HG02885 (cell line): ENCODE results near the gene FUNDC2.

Source experiments
- ATAC-seq: cut with Tn5 transposase; IDR thresholded peaks from one replicate; pipeline ENCODE4 v1.9.1; 2021; ENCODE audit warnings: mild to moderate bottlenecking; ENCODE audit not compliant: unreplicated experiment, poor library complexity

Gene FUNDC2

DNA sequence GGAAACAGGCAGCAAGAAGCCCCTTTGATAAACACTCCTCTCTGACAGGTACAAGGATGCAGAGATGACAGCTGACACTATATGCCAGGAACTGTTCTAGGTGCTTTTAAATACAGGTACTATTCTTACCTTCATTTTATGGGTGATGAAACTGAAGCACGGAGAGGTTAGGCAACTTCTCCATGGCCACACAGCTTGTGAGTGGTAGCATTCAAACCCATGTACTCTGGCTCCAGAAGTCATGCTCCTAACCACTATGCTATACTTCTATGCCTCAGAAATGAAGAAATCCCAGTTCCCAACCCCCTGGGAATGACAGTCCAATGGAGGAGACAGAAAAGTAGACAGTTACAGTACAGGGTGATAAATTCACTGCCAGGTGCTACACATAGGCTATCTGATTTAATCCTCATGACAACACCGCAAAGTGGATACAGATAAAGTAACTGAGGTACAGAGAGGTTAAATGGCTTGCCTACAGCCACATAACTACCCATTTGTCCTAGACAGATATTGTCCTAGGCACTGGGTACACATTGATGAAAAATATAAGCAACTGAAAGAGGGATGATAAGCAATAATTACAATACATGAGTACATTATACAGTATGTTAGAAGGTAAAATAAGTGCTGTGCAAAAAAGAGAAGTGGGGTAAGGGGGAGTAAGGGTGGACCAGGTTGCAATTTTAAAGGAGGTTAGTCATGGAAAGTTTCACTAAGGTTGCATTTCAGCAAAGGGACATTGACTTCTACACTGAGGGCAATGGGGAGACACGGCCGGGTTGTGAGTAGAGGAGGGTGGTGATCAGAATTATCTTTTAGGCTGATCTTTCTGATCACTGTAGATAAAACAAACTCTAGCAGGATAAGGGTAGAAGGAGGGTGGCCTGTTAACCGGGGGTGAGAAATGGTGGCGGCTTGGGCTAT lies 2.5 kb upstream of the FUNDC2 start:
- no peak for ATAC-seq

DNA sequence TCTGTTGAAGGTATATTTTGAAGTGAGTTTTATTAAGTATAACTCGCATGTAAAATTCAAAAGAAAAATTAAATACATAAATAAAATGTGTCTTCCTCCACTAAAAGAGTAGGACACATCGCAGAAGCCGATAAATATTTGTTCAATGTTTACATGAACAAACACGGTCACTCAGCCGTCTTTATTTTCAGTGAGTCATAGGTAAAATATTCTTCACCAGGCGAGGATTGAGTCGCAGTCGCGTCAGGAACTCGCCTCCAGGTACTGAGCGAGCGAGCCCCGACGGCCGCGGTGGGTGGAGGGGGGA lies 271 bp upstream of the FUNDC2 start:
- no peak for ATAC-seq

DNA sequence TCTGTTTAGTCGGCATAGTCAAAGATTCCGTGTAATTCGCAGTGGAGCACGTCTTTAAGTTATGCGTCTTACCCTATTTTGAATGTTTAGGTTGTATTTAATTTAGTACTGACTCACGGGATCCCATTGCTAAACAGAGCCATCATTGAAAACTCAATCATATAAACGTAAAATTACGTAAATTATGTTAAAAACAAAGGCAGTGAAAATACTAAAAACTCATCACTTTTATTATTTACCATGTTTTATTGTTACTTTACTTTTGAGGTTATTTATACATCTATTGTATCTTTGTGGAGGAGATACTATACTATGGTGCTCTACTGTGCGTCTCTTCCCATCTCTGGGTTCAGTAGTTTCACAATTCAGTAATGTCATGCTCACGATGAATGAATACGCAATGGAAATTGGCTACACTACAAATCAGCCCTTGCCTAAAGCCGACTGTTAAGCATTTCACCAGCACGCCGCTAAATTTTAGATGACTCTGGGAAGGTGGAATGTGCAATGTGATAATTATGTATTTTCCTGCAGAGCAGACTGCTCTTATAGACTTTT lies 944 bp downstream of the FUNDC2 start:
- no peak for ATAC-seq

DNA sequence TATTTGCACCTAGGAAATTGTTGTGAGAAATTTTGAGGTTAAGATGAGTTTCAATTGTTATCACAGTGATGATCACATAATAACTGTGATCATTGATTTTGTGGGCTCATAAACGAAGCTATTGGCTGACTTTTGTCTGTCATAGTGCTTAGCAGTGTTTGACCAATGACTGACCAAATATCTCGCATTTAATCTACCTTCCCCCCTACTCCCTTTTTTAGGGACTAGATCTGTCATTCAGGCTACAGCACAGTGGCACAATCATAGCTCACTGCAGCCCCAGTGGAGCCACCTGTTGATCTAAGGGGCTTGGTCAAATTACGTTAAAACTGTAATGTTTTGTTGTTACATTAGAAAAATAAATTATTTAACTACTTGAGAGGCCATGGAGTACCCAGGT lies 1.5 kb downstream of the FUNDC2 start:
- ATAC-seq: no peak

DNA sequence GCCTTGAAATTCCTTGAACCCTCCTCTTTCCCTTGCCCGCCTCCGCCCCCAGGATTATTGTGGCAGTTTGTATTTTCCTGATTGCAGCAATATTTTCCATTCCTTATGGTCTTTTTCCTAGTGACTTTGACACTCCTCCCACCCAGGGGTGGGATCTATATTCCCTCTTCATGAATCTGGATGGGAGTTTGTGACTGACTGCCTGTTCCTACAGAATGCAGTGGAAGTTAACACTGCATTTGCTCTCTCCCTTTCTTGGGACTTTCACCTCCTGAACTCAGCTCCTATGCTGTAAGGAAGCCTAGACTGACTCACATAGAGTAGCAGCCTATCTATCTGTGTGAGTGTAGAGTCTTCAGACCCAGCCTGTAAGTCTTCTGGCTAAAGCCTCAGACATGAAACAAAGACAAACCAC lies 2.2 kb downstream of the FUNDC2 start:
- ATAC-seq: no peak

DNA sequence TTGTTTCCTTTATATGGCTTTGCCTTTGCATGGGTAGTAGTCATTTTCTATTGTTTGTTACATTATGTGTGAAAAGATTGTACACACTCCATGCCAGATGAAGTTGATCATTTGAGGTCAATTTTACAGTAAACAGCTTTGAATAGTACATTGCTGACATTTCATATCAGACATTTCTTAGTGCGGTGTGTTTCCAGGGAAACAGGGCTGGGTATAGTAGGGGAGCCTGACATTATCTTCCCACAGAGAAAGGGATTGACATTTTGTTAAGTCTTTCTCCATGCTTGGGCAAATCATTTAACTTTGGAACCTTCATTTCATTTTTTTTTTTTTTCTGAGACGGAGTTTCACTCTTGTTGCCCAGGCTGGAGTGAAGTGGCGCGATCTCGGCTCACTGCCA lies 5.0 kb downstream of the FUNDC2 start:
- no peak for ATAC-seq

DNA sequence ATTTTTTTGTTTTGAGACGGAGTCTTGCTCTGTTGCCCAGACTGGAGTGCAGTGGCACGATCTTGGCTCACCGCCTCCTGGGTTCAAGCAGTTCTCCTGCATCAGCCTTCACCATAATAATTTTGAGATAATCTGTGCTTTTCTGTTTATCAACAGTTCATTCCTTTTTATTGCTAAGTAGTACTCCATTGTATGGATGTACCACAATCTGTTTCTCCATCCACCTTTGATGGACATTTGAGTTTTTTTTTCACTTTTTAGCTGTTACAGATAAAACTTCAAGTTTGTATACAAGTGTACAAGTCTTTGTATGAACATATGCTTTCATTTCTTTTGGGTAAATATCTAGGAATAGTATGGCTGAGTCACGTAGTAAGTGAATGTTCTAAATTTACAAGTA lies 9.0 kb downstream of the FUNDC2 start:
- no peak for ATAC-seq

DNA sequence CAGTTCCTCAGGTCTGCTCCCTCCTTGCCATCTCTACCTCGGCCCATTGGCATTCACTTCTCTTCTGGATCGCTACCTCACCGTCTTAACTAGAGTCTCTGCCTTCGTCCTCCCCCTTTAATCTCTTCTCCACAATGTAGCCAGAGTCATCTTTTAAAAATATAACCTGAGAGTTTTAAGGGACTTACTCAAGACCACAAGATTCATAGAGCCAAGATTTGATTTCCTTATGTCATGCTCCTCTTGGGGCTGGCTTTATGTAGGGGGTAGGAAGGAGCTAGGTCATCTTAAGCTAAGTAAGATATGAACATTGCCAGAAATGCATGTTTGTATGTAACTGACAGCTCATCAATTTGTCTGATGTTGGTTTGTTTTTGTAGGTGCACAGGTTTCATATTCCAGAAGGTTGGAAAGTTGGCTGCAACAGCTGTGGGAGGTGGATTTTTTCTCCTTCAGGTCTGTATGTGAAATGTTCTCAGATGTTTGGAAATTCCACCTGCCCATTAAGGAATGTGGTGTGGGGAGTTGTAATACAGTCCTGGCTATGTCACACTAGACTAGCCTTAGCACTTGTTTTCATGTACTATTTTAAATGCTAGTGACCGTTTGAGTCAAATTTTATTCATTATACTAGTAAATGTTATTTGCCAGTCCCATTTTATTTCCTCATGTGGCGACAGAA lies 19.6 kb downstream of the FUNDC2 start:
- ATAC-seq: no peak

DNA sequence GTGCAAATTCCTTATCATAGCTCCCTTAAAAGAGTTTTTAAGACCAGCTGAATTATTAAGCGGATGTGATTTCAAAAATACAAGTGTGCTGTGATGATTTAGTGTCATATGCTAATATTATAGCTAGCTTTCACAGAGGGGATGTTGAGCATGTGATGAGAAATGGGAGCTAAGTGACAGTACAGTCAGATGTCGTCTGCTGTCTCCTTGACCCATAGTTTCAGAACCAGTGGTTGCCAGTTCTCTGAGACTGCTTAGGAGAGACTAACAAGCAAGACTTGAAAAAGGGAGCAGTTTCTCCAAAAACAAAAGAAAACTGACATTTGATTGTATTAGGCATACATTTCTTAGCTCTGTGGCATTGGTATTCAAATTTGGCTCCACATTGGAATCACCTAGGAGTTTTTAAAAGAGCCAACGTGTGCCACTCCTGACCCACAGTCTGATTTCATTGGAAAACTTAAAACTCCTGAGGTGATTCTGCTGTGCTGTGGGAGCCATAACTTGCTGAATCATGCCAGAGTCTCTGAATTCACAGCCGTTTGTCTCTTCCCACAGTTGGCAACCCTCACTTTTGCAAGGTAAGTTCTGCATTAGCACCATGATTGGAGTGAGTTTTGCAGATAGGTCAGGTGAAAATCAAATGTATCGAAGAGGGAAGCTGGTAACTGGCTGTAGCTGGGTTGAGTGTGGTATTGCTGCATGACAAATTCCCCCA lies 20.3 kb downstream of the FUNDC2 start:
- no peak for ATAC-seq

DNA sequence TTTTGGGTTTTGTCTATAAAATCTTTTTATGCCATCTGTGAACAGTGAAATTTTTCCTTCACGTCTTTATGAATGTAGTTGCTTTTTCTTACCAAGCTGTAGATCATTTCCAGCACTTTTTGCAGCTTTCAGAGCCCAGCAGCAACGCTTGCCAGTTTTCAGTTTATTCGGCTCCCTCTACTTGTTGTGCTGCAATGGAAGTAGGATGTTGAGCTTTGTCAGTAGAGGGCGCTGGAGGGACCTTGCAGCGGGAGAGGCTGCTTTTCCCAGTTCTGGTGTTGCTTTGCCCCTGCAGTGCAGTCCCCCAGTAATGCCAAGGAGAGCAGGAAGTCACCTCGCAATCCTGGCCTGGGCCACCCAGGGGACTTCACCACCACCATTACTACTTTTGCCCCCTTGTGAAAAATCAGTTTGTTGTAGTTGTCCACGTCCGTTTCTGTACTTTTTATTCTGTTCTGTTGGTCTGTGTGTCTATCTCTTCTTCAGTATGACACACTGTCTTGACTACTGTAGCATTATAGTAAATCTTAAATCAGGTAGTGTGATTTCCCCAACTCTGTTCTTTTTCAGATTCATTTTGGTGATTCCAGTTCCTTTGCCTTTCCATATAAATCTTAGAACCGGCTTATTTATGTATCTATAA lies 22.5 kb downstream of the FUNDC2 start:
- no peak for ATAC-seq

DNA sequence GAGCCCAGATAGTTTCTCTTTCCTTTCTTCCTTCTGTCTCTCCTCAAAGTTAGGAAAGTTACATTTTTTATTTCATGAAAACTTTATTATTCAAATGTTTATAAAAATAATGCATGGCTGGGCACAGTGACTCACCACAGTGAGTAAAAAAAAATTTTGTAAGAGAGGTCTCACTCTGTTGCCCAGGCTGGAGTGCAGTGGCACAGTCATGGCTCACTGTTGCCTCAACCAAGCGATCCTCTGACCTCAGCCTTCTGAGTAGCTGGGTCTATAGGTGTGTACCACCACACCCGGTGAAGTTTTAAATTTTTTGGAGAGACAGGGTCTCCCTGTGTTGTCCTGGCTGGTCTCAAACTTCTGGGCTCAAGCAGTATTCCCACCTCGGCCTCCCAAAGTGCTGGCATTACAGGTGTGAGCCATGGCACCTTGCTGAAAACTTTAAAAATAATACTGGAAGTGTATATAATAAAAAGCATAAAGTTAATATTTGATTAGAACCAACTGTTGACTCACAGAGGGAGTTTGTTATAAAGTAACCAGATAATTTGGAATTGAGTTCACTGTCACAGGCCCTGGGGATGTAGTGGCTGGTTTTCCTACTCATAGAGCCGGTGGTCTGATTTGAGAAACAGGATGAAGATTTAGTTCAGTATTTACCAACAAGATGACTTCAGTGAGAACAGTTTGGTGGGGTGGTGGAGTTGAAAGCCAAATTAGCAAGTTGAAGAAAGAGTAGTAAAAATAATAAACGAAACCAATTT lies 26.3 kb downstream of the FUNDC2 start:
- ATAC-seq: no peak

DNA sequence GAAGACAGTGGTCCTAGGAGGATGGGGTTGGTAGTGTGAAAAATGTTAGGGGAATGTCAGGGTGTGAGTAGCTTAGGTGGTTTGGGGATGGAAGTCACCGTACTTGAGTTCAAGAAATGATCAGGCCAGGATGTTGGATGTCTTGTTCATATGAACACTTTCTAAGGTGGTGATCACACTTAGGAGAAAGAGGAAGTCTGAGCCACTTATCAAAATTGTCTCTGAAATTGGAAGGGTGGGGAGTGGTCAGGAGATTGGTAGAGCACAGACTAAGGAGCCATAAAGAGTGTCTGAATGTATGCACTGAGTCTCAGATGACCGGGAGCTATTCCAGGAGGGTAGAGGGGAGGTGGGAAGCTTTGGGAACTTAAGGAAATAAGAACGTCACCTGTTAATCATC lies 27.0 kb downstream of the FUNDC2 start:
- no peak for ATAC-seq

DNA sequence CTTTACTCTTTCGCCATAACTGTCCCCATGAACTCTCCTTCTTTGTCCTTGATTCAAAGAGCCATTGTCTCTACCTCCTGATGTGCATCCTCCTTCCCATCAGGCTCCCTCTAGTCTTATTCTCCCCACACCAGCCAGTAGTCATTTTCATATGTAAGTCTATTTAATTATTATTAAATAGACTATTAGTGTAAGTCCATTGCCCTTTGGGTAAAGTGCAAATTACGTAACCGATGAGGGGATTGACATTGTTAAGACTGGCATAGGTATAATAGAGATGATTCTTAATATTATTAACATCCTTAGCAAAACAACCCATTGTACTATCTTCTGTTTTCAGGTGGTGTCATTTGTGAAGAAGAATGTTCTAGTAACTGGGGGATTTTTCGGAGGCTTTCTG lies 27.6 kb downstream of the FUNDC2 start:
- no peak for ATAC-seq

DNA sequence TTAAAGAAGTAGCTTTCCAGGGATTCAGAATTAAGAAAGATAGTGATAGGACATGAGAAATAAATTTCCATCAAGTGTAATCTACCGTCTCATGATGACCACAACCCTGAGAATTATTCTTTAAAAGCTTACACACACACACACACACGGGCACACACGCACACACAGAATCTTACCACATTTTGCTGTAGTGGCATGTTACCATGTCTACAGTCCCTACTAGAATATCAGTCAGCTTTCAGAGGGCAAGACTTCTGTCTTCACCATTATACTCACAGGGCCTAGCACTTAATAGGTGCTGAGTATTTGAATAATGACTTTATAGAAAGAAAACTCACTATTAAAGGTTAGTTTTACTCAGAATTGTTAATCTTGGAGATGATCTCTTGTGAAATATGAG lies 28.9 kb downstream of the FUNDC2 start:
- no peak for ATAC-seq

DNA sequence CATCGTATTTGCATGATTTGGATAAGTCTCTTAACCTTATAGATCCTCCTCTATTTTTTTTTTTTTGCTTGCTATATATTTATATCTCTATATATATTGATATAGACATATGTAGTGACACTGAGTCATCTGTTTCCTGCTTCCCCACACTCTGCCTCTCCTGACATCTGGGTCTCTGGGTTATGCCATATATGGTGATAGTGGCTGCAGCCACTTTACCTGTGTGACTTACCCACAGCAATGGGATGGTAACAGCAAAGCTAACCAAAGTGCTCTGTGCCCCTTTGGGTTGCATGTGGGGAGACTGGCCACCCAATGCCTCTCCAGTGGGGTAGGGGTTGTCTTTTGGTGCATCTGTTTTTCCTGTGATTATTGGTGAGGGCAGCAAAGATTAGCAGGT lies 29.8 kb downstream of the FUNDC2 start:
- no peak for ATAC-seq

DNA sequence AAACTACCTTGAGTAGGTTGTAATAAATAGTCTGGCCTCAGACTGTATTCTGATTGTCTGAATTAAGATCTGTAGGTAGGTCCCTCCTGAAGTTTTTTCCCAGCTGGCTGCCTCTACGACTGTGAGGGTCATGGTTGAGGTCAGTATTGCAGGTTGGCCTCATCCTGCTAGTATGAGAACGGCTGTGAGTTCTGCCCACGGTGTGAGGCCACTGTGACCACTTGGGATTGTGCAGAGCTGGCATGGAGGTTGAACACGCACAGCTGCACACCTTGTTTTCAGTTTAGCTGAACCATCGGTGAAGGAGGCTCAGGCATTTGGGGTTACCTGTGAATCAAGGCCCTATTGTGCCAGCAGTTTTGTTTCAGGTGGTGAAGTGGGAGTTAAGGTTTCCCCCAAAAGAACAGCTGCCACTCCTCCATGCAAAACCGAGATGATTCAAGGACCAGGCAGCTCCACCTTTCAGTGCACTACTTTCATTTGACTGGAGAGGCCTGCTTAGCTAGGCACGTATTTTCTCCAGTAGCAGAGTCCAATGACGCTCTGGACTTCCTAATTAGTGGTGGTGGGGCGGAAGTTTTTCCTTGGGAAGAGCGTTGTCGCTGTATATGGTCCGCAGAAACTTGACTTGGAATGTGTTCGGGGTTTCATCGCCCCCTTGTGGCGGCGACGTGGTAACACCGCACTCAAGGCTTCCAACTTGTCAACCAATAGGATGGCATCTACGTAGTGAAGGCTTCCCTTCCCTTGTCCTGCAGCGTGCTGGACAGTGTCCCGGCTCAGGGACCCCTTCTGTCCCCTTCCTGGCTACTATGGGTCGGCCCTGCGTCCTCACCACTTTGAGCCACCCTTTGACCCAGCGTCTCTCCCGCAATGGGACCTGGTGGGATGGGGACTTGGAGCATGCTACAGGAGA lies 30.5 kb downstream of the FUNDC2 start:
- peak; percentile 94 for ATAC-seq

DNA sequence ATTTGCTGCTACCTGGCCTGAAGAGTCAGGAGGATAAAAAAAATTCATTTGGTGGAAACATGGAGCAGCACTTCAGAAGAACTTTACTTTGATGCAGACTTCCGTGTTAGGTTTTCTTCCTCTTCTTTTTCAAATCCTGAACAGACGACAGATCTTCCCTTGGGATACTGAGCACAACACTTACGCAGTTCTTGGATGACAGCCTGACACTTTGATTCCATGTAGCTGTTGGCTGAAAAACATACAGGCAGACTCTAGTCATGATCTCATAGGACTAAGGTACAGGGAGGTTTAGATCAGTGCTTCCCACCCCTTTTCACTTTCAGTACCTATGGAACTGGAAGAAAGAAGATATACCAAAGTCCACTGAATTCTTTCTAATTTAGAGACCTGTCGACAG lies 35.1 kb downstream of the FUNDC2 start:
- no peak for ATAC-seq

DNA sequence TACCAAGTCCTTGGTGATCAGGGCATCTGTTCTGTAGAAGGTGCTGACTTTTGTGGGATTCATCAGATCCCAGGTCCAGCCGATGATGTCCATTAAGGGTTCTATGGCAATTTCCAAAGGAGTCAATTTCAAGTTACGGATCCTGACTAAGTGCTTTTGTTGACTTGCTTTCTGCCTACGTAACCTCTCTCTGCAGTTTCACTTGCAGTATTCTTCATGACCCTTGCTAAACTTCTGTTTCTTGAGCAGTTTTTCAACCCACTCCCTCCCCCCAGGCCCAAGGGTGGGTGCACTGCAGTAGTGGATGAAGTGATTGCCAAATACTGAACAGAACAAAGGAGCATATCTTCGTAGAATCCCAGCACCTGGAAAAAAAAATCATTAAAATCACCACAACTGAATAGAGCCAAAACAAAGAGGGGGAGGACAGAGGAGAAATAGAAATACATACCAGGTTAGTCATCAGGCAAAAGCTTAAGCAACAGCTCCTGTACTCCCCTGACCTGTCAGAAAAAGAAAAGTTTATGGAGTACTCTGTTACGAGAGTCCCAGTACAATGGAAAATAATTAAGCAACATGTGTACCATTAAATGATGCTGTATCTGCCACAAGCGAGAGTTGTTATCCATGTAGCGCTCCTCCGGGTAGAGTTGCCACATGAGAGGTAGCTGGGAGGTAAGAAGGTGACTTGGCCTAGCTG lies 38.5 kb downstream of the FUNDC2 start:
- ATAC-seq: no peak
